ENCODE data around the gene TNS2.
"Not testable (repeated sequence)": the region's sequence is repeated elsewhere in the genome, so short reads cannot be mapped to it uniquely, and the experiment has no call there.

- not testable (repeated sequence) for TF ChIP-seq ZNF140 (CRISPR knock-in tag; IDR thresholded peaks at IDR 0.05); ZNF639 (CRISPR knock-in tag; conservative IDR thresholded peaks at IDR 0.05 in 1 of 2, IDR thresholded peaks at IDR 0.05 in 1 of 2); ZFP91 (CRISPR knock-in tag; IDR thresholded peaks at IDR 0.05); BCL6 (CRISPR knock-in tag; IDR thresholded peaks at IDR 0.05); BDP1 (IDR thresholded peaks at IDR 0.05; ENCODE audit: insufficient read depth, insufficient read length); RBM22 (IDR thresholded peaks at IDR 0.05; ENCODE audit: low read depth, low read length, poor library complexity, severe bottlenecking); POLR2AphosphoS5 (IDR thresholded peaks at IDR 0.05; ENCODE audit: control insufficient read depth, insufficient read depth, low read depth, low read length); ARNT (IDR thresholded peaks at IDR 0.05); HNRNPK (IDR thresholded peaks at IDR 0.05; ENCODE audit: low read depth, low read length, poor library complexity, severe bottlenecking)
Measured at GRCh38 chr12:53033832-53034231, 16.0 kb upstream of the TNS2 start.
